ENCODE results near the gene MAP3K21.

- no peak for TF ChIP-seq POLR2AphosphoS5 (IDR thresholded peaks at IDR 0.05)
- no peak for TF ChIP-seq CTCF (IDR thresholded peaks at IDR 0.05)
Observed at GRCh38 chr1:233354983-233355382, 27.5 kb downstream of the MAP3K21 start.
